BJ (cell line): Measurements from ENCODE around the gene CCDC192. TPM values are rescaled to one million over a fixed set of nuclear protein-coding genes. Genes with fewer than 3 reads are reported as not detected.

Source experiments
- CTCF ChIA-PET: fragments of 350-600 bp; formaldehyde crosslinking; extraction: SDS; loops from one replicate; lab custom pipeline; 2021; ENCODE audit warnings: antibody characterized with exemption, inconsistent platforms; lab: Yijun Ruan, JAX
- POLR2A ChIA-PET: fragments of 300-600 bp; sonication (Branson Sonifier 250); formaldehyde crosslinking; extraction: SDS; loops from one replicate; lab custom pipeline; 2021; ENCODE audit warnings: antibody characterized with exemption; lab: Charles Lee
- DNase-seq: peaks from one replicate; pipeline ENCODE4 v3.0.0-alpha.2; 2011; ENCODE audit warnings: low read depth
- H3K27me3 ChIP-seq: 2 replicates; pipeline ENCODE4 v1.6.0; 2011; ENCODE audit warnings: low read length; ENCODE audit not compliant: control insufficient read depth, insufficient read depth
- H3K36me3 ChIP-seq: 2 replicates; pipeline ENCODE4 v1.5.1; 2011; ENCODE audit warnings: low read length; ENCODE audit not compliant: control insufficient read depth, insufficient read depth
- H3K4me3 ChIP-seq: 2 replicates; pipeline ENCODE4 v1.5.1; 2011; ENCODE audit warnings: low read depth, mild to moderate bottlenecking, control low read depth, low read length
- polyA plus RNA-seq: library from polyadenylated mRNA; depleted of rRNA; stranded (reverse); fragments of >200 nt; gene quantifications from 2 replicates; pipeline ENCODE4 v1.2.3, GENCODE V29; 2011
- TF ChIP-seq, protein P1 (sequence below): IDR thresholded peaks from 2 replicates; pipeline ENCODE4 v1.5.1; 2011; ENCODE audit warnings: low read depth, mild to moderate bottlenecking, control low read depth, inconsistent platforms, low read length, moderate library complexity; ENCODE audit not compliant: insufficient read depth

The CCDC192 gene
- polyA plus RNA-seq, 1 experiment: not detected

DNA sequence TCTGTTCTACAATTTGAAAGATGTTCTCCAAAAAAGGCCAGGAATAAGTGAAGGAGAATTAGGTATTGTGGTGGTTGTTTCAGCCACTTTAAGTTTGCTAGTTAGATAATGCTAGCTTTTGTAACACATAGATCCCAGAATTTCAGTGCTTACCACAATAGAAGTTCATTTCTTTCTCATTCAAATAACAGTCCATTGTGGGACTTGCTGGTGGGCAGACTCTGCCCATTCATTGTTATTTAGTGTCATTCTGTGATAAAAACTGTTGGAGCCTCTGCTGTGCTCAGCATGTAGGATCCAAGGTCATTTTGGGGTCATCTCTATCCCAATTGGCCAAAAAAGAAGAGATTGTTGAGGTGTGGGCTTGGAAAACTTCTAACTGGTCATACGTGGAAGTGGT lies 106.8 kb downstream of the CCDC192 start:
- DNase-seq: no peak
- CTCF ChIA-PET: interaction anchor here (1.2 kb wide), 1 partner anchor 8 kb away, joined by 3 read pairs; no protein-coding TSS in a partner anchor
- H3K36me3 ChIP-seq: no peaks in the 10 kb centered on the region
- POLR2A ChIA-PET: no interaction called here
- TF ChIP-seq, protein P1, sequence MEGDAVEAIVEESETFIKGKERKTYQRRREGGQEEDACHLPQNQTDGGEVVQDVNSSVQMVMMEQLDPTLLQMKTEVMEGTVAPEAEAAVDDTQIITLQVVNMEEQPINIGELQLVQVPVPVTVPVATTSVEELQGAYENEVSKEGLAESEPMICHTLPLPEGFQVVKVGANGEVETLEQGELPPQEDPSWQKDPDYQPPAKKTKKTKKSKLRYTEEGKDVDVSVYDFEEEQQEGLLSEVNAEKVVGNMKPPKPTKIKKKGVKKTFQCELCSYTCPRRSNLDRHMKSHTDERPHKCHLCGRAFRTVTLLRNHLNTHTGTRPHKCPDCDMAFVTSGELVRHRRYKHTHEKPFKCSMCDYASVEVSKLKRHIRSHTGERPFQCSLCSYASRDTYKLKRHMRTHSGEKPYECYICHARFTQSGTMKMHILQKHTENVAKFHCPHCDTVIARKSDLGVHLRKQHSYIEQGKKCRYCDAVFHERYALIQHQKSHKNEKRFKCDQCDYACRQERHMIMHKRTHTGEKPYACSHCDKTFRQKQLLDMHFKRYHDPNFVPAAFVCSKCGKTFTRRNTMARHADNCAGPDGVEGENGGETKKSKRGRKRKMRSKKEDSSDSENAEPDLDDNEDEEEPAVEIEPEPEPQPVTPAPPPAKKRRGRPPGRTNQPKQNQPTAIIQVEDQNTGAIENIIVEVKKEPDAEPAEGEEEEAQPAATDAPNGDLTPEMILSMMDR: no peak
- H3K4me3 ChIP-seq: no peak overlapping the region
- no peaks in the 10 kb centered on the region for H3K27me3 ChIP-seq

DNA sequence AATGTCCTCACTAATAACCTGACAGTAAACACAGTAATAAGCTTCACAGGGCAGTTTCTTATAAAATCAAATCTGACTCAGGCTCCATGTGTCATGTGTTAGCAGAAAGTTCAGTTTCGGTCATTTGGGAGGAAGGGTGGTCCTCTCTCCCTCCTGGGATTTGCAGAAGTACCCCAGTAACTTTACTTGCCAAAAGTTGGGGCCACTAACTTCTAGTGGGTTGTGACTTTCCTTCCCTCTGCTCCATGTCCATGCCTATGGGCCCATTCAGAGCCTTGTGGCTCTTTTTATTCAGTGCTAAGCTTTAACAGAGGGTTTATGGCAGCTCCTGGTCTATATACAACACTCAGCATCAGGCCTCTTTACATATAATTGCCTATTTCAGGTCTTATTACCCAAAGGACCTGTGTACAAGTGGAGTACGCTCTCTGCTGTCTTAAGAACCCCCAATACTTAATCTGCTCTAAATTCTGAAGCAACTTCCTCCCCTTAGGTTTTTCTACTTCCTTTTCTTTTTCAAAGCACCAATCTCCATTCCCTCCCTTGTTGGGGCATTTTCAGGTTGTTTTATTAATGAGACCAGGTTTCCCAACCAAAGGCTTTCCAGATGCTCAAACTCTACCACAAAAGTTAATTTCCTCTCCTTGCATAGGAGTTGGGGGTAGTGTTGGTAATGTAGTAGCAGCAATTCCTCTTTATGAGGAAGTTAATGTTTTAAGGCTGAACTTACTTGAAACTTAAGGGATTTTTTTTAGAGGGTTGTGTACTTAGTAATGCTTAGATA lies 107.7 kb downstream of the CCDC192 start:
- ChIA-PET CTCF (interaction anchor here (1.2 kb wide), 1 partner anchor 9 kb away, joined by 3 read pairs; no protein-coding TSS in a partner anchor), POLR2A (no interaction called here)
- no peak for DNase-seq
- TF ChIP-seq, protein P1: no peak
- Histone ChIP-seq H3K4me3 (no peak overlapping the region), H3K27me3 (no peaks in the 10 kb centered on the region), H3K36me3 (no peaks in the 10 kb centered on the region)

DNA sequence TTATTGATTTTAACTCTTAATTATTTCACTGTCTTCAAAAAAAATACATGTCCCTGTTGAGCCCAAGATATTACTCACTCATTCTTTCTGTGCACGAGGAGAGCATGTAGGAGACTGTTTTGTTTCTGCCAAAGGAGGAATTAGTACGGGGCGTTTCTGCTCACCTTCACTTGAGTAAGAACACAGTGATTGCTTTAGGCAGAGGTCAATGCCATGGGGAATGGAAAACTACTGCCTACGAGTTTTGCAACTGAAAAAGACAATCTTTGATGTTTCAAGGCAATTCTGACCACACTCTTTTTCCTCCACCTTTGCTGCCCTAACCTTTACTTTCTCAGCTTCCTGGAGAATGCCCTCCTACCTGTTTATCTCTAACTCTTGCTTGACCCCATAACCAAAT lies 109.4 kb downstream of the CCDC192 start:
- no peak for DNase-seq
- Histone ChIP-seq H3K4me3 (no peak overlapping the region), H3K27me3 (no peaks in the 10 kb centered on the region), H3K36me3 (no peaks in the 10 kb centered on the region)
- ChIA-PET CTCF (no interaction called here), POLR2A (interaction anchor here (0.6 kb wide), 1 partner anchor 8 kb away, joined by 3 read pairs; no protein-coding TSS in a partner anchor)
- TF ChIP-seq, protein P1: no peak

DNA sequence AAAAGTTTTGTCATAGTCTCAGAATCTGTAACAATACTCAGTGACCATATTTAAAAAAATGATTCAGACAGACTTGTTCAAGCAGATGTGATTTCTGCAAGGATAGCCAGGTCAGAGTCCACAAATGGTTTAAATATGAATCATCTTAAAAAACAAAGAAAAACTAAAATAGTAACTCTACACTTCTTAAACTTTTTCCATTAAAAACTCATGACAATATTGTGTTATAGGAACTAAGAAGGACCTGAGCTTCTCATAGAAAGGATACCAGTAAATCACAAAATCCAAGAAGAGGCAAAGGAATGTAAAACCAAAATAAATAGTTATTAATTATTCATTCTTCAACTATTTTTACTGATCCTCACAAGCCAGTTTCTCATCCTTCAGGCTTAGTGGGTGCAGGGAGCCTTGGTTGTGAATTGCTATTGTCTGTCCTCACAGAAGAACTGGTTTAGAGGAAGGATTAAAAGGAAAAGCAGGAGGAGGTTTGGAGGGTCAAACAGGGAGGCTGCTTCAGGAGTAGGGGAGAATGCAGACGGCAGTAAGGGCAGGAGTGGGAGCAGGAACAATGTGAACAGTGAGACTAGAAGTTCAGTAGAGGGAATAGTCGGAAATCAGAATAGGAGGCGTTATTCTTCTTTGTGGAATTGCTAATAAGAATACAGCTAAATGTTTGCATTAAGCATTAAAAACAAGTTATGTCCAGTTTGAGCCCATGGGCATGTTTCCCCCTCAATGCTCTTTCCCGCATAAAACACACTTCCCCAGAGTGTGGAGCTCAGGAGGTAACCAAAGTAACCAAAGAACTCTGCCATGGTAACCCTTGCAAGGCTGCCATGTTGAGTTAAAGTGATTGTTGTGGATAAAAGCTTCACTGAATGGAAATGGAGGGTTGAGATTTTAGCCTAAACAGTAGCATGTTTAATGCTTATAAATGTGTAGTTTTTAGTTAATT lies 110.7 kb downstream of the CCDC192 start:
- peak; percentile 87 for DNase-seq
- POLR2A ChIA-PET: no interaction called here
- TF ChIP-seq, protein P1: no peak
- Histone ChIP-seq H3K36me3 (no peaks in the 10 kb centered on the region), H3K27me3 (no peaks in the 10 kb centered on the region), H3K4me3 (no peak overlapping the region)
- CTCF ChIA-PET: no interaction called here

DNA sequence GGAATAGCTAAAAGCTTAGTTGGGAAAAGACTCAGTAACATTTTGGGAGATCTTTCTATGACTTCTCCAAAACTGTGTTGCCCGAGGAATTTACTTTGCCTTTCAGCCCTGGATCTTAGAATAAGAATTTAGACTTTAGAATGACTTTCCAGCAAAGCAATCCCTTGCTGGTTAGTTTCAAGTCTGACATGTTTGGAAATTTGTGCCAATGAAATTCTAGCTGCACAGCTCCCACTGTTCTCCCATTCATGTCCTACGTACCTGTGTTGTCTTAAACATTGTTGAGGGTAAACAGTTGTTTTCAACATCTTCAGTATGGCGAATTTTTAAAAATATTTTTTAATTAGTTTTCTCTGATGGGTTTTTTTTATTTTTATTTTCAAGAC lies 111.4 kb downstream of the CCDC192 start:
- TF ChIP-seq, protein P1: no peak
- POLR2A ChIA-PET: no interaction called here
- no peaks in the 10 kb centered on the region for H3K27me3 ChIP-seq
- CTCF ChIA-PET: no interaction called here
- no peak for DNase-seq
- H3K4me3 ChIP-seq: no peak overlapping the region
- no peaks in the 10 kb centered on the region for H3K36me3 ChIP-seq
